AG04449 (cell line): ENCODE data around the gene BAHCC1.

ENCODE experiments used
- CTCF ChIA-PET: fragments of 350-600 bp; formaldehyde crosslinking; extraction: SDS; loops from one replicate; lab custom pipeline; 2021; ENCODE audit warnings: antibody characterized with exemption; lab: Yijun Ruan, JAX
- POLR2A ChIA-PET: fragments of 400-600, 350-600 bp; formaldehyde crosslinking; extraction: SDS; loops from one replicate; lab custom pipeline; 2020; ENCODE audit warnings: antibody characterized with exemption, inconsistent platforms; lab: Yijun Ruan, JAX
- DNase-seq: peaks from one replicate; pipeline ENCODE4 v3.0.0-alpha.2; 2010; ENCODE audit warnings: low read depth, low spot score
- H3K4me3 ChIP-seq: 2 replicates; pipeline ENCODE4 v1.5.1; 2011; ENCODE audit warnings: low read depth, mild to moderate bottlenecking, control low read depth, low read length
- CTCF ChIP-seq: IDR thresholded peaks from one replicate; pipeline ENCODE4 v1.5.1; 2011; ENCODE audit warnings: mild to moderate bottlenecking, moderate library complexity, low read length, control low read depth, inconsistent platforms; ENCODE audit not compliant: insufficient read depth; ENCODE audit errors: missing control alignments

Gene BAHCC1

GRCh38 chr17:81367171-81367570 is 28.1 kb upstream of the BAHCC1 start:
- ChIA-PET CTCF (interaction anchor here (0.8 to 3.1 kb wide), 2 partner anchors 26 to 117 kb away, joined by 3 to 9 read pairs; no protein-coding TSS in a partner anchor), POLR2A (no interaction called here)
- TF ChIP-seq CTCF, result no peak
- DNase-seq, result no peak
- no peak overlapping the region for H3K4me3 ChIP-seq

DNA sequence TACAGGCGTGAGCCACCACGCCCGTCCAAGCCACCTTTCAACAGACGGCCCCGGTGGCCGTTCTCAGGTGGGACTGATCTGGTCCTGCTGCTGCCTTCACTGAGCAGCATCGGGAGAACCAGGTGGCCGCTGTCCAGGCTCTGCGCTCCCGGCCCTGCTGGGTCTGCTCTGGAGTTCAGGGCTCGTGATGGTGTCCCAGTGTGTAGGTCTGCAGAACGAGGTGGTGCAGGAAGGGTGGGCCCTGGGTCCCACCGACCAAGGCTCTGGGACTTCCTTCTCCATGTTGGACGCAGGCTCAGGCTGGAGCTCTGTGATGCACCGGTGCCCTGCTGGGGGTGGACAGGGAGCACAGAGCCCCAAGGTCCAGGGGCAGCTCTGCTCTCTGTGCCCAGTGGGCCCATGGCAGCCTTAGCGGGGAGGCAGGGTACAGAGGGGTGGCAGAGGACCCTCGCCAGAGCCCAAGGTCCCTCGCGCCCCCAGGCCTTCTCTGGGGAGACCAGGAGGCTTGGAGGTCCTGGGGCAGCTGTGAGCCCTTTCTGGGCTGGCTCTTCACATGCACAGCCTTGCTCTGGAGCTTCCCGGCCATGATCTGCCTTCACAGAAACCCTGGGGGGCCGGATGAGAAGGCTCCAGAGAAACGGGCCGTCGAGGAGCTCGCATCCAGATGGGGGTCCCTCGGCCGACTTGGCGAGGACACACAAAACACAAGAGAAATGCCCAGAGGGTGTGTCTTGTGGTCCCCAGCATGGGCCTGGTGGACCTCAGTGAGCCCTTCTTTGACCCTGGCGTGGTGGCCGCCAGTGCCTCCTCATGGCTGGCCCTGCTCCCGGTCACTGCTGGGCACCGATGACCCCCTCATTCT is 26.9 kb upstream of the BAHCC1 start:
- ChIA-PET CTCF (interaction anchor here (1.2 kb wide), 1 partner anchor 116 kb away, joined by 5 read pairs; no protein-coding TSS in a partner anchor), POLR2A (no interaction called here)
- no peak for DNase-seq
- TF ChIP-seq CTCF, result no peak
- no peak overlapping the region for H3K4me3 ChIP-seq

DNA sequence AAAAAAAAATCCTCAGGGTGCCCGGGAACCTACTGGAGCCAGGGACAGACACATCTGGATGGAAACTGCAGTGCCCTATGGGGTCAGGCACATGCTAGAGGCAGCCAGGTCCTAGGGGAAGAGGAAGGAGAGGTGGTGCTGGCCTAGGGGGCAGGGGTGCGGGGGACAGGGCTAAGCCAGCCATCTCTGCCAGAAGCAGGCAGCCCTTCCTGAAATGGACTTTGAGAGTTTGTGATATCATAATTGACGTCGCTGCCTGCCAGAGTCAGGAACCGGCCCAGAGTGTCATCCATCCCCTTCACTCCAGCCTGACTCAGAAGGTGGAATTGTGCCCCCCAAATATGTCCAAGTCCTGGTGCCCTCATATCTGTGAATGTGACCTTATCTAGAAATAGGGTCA is 25.0 kb upstream of the BAHCC1 start:
- TF ChIP-seq CTCF, result no peak
- no peak for DNase-seq
- ChIA-PET POLR2A (no interaction called here), CTCF (interaction anchor here (2.5 kb wide), 1 partner anchor 114 kb away, joined by 26 read pairs; no protein-coding TSS in a partner anchor)
- H3K4me3 ChIP-seq, result no peak overlapping the region

DNA sequence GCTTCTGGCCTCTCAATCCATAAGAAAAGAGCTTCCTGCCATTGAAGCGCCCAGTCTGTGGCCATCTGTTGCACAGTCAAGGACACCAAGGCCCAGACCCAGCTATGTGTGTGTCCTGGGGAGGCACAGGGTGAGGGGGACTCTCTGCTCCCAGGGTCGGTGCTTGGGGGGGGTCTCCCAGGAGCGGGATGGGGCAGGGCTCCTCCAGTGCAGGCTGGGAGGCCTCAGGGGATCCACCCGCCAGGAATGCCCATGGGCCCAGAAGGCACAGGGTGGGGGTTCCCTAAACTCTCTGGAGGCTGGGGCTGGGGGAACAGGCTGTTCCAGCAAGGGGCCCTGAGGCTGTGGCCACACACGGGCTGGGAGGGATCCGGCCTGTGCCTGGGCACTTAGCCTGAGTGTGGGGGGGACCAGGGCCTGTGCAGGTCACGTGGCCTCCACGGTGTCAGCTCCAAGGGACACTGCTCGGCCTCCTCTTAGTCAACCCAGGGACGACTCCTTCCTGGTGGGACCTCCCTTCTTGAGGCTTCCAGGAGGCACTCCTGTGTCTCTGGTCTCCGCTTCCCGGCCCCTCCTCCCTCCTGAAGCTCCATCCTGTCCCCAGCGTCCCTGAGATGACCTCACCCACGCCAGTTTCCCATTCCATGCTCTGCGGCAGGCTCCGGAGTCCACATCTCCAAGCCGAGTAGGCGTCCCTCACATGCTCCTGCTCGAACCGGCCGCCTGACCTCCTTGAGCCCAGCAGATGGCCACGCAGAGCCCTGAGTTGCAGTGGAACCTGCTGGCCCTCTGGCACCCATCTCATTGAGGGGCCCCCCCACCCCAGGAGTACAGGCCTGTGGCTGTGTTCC is 23.1 kb upstream of the BAHCC1 start:
- POLR2A ChIA-PET, result no interaction called here
- DNase-seq, result no peak
- H3K4me3 ChIP-seq, result no peak overlapping the region
- peak; percentile 80 for TF ChIP-seq CTCF
- CTCF ChIA-PET, result interaction anchor here (1.0 to 3.6 kb wide), 9 partner anchors 10 to 112 kb away, joined by 3 to 26 read pairs (median 4); no protein-coding TSS in a partner anchor

GRCh38 chr17:81373536-81374160 is 21.6 kb upstream of the BAHCC1 start:
- H3K4me3 ChIP-seq, result no peak overlapping the region
- TF ChIP-seq CTCF, result no peak
- ChIA-PET CTCF (interaction anchor here (0.8 to 3.6 kb wide), 5 partner anchors 9 to 113 kb away, joined by 3 to 14 read pairs (median 5); no protein-coding TSS in a partner anchor), POLR2A (interaction anchor here (0.6 kb wide), 1 partner anchor 9 kb away, joined by 4 read pairs; no protein-coding TSS in a partner anchor)
- no peak for DNase-seq
